ENCODE data around the gene PRKAR1B.

Gene PRKAR1B

DNA sequence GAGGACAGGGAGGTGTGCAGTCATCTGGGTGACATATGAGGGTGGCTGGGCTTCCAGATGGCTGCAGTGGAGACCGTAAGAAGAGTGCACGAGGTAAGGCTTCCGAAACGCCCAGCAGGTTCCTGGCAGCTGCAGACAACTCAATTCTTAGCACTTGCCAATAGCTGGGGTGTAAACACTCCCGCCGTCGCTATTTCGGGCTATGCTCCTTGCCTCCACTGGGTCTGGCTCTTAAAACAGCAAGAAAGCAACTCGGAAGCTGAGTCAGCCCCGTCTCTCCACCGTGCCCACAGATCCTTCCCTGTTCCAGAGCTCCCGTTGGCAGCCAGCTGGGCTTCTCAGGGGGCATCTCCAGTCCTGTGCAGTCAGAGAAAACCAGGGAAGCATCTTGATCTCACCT lies 201.3 kb downstream of the PRKAR1B start:
- no peak for TF ChIP-seq ZBTB7A (IDR thresholded peaks at IDR 0.05; ENCODE audit: low read depth)
- TF ChIP-seq EGR1 (IDR thresholded peaks at IDR 0.05), result no peak
- no peak for TF ChIP-seq EP300 (IDR thresholded peaks at IDR 0.05; ENCODE audit: borderline replicate concordance)
- no peak for TF ChIP-seq CEBPB (IDR thresholded peaks at IDR 0.05)
- no peak for TF ChIP-seq TAF1 (IDR thresholded peaks at IDR 0.05; ENCODE audit: low read depth)
- no peak for TF ChIP-seq RAD21 (IDR thresholded peaks at IDR 0.05; ENCODE audit: low read depth)
- TF ChIP-seq TEAD4 (IDR thresholded peaks at IDR 0.05), result no peak
- no peak for TF ChIP-seq FOXM1 (IDR thresholded peaks at IDR 0.05; ENCODE audit: borderline replicate concordance, low read depth)

DNA sequence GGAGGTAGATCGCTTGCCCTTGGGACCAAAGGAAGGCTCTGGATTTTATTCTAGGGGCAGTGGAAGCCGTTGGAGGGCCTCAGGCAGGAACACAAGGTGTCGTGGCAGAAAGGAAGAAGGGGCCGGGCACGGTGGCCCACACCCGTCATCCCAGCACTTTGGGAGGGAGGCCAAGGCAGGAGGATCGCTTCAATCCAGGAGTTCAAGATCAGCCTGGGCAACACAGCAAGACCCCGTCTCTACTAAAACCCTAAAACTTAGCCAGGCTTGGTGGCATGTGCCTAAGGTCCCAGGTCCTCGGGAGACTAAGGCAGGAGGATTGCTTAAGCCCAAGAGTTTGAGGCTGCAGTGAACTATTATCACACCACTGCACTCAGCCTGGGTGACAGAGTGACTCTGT lies 202.3 kb downstream of the PRKAR1B start:
- no peak for TF ChIP-seq TAF1 (IDR thresholded peaks at IDR 0.05; ENCODE audit: low read depth)
- TF ChIP-seq, protein P1, sequence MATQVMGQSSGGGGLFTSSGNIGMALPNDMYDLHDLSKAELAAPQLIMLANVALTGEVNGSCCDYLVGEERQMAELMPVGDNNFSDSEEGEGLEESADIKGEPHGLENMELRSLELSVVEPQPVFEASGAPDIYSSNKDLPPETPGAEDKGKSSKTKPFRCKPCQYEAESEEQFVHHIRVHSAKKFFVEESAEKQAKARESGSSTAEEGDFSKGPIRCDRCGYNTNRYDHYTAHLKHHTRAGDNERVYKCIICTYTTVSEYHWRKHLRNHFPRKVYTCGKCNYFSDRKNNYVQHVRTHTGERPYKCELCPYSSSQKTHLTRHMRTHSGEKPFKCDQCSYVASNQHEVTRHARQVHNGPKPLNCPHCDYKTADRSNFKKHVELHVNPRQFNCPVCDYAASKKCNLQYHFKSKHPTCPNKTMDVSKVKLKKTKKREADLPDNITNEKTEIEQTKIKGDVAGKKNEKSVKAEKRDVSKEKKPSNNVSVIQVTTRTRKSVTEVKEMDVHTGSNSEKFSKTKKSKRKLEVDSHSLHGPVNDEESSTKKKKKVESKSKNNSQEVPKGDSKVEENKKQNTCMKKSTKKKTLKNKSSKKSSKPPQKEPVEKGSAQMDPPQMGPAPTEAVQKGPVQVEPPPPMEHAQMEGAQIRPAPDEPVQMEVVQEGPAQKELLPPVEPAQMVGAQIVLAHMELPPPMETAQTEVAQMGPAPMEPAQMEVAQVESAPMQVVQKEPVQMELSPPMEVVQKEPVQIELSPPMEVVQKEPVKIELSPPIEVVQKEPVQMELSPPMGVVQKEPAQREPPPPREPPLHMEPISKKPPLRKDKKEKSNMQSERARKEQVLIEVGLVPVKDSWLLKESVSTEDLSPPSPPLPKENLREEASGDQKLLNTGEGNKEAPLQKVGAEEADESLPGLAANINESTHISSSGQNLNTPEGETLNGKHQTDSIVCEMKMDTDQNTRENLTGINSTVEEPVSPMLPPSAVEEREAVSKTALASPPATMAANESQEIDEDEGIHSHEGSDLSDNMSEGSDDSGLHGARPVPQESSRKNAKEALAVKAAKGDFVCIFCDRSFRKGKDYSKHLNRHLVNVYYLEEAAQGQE (IDR thresholded peaks at IDR 0.05; ENCODE audit: low read depth), result no peak

DNA sequence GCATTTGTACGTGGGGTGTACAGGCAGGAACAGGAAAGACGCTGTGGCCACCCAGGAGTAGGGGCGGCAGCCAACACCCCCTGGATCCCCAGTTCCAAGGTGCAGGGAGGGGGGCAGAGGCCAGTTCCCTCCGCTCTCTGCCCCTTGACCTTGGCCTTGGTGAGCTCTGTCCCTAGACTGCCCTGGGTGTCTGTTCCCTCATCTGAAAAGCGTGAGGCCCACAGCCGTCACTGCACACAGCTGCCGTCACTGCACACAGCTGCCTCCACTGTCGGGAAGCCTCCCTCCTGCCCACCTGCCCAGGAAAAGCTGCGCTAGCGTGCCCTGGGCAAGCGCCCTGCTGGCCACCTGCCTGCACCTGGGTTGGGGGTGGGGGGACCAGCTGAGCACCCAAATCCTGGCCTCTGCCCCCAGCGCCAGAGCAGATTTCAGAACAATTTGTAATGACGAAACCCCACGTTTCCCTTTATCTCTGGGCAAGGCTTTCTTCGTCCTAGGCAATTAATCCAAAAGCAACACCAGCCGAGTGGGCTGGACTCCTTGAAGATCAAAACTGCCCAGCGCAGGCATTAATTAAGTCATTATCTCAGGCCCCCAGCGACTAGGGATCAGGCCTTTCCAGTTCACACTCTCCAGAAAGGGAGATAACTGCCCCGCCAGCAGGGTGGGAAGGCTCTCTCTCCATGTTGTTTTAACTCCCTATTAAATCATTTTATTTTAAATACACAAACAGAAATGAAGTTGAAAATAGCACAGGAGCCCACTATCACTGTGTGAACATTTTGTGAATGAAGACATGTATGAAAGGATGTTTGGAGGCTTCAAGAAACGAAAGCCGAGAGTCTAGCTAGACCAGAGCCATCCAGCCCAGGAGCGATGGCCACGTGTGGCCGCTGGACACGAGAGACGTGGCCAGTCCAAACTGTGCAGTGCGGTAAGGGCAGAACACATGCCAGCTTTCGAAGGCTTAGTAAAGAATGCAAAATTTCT lies 203.4 kb downstream of the PRKAR1B start:
- TF ChIP-seq TAF1 (IDR thresholded peaks at IDR 0.05; ENCODE audit: low read depth) (no peak), EP300 (IDR thresholded peaks at IDR 0.05; ENCODE audit: borderline replicate concordance) (no peak), RAD21 (IDR thresholded peaks at IDR 0.05; ENCODE audit: low read depth) (no peak), NFIC (IDR thresholded peaks at IDR 0.05) (no peak), ZBTB7A (IDR thresholded peaks at IDR 0.05; ENCODE audit: low read depth) (no peak), TEAD4 (IDR thresholded peaks at IDR 0.05) (no peak), FOXM1 (IDR thresholded peaks at IDR 0.05; ENCODE audit: borderline replicate concordance, low read depth) (no peak), CREB1 (IDR thresholded peaks at IDR 0.05; ENCODE audit: low read depth) (no peak), TCF12 (IDR thresholded peaks at IDR 0.05; ENCODE audit: low read depth) (no peak), YY1 (IDR thresholded peaks at IDR 0.05; ENCODE audit: low read depth) (no peak), EGR1 (IDR thresholded peaks at IDR 0.05) (no peak), CEBPB (IDR thresholded peaks at IDR 0.05) (no peak)
- TF ChIP-seq, protein P1 (IDR thresholded peaks at IDR 0.05; ENCODE audit: low read depth), result no peak
- TF ChIP-seq, protein P2, sequence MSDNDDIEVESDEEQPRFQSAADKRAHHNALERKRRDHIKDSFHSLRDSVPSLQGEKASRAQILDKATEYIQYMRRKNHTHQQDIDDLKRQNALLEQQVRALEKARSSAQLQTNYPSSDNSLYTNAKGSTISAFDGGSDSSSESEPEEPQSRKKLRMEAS (IDR thresholded peaks at IDR 0.05), result no peak
- TF ChIP-seq, protein P3, sequence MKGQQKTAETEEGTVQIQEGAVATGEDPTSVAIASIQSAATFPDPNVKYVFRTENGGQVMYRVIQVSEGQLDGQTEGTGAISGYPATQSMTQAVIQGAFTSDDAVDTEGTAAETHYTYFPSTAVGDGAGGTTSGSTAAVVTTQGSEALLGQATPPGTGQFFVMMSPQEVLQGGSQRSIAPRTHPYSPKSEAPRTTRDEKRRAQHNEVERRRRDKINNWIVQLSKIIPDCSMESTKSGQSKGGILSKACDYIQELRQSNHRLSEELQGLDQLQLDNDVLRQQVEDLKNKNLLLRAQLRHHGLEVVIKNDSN (IDR thresholded peaks at IDR 0.05), result no peak

DNA sequence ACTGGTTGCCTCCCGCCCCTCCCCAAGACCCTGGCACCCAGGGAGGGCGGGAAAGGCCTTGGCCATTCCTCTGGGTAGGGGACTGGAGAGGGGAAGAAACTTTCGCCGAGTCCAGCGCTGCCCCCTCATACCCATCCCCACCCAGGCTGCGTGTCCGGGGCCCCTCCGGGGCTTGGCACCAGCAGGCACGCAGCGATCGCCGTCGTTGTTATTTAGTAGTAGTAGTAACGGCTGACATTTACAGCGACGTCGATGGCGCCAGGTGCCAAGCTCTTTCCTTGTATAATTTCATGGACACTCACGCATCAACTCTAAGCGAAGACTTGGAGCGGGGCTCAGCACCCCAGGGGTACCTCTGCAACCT lies 204.1 kb downstream of the PRKAR1B start:
- no peak for TF ChIP-seq FOXM1 (IDR thresholded peaks at IDR 0.05; ENCODE audit: borderline replicate concordance, low read depth)
- no peak for TF ChIP-seq TCF12 (IDR thresholded peaks at IDR 0.05; ENCODE audit: low read depth)
- TF ChIP-seq TAF1 (IDR thresholded peaks at IDR 0.05; ENCODE audit: low read depth), result no peak
- TF ChIP-seq EGR1 (IDR thresholded peaks at IDR 0.05), result no peak
- TF ChIP-seq, protein P3 (IDR thresholded peaks at IDR 0.05), result no peak

DNA sequence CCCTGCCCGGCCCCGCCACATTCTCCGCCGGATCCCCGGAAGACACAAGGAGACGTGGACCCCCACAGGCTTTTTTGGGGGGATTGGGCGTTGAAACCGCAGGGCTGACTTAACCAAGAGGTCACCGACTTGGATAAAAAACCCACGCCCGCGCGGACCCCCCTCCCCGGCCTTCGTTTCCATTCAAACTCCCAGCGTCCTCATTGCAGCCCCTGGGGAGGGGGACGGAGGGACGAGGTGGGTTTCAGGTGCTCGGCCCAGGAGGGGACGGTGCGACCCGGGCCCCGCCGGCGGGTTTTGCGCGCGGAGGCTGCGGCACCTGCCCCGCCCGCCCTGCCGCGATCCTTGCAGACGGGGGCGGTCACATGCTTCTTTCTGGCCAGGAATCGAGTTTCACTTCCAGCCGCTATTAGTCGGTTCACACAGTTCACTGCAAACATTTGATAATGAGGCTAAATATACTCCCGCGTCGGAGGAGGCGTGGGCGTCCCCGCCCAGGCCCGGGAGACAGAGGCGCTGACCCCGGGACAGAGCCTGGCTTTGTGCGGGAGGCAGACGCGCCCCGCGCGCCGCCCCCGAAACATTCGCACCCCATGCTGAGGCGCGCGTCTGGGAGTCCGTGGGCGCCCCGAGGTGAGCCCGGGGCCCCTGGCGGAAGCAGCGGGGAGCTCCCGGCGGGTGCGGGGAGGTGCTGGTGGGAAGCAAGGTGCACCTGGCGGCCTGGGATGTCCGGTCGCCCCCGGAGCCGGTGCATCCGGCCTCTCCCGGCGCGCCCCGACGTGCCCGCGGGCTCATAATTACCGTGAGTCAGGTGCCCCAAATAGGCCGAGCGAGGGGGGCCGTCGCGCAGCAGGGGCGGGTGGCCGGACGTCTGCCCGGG lies 204.8 kb downstream of the PRKAR1B start:
- TF ChIP-seq CEBPB (IDR thresholded peaks at IDR 0.05) (no peak), NFIC (IDR thresholded peaks at IDR 0.05) (peak; percentile 33), YY1 (IDR thresholded peaks at IDR 0.05; ENCODE audit: low read depth) (no peak), TEAD4 (IDR thresholded peaks at IDR 0.05) (peak; percentile 66), ZBTB7A (IDR thresholded peaks at IDR 0.05; ENCODE audit: low read depth) (peak; percentile 77), EP300 (IDR thresholded peaks at IDR 0.05; ENCODE audit: borderline replicate concordance) (peak; percentile 79), RAD21 (IDR thresholded peaks at IDR 0.05; ENCODE audit: low read depth) (peak; percentile 16; the same call in 1 of the 2 replicates), CREB1 (IDR thresholded peaks at IDR 0.05; ENCODE audit: low read depth) (no peak), FOXM1 (IDR thresholded peaks at IDR 0.05; ENCODE audit: borderline replicate concordance, low read depth) (no peak), TAF1 (IDR thresholded peaks at IDR 0.05; ENCODE audit: low read depth) (no peak), TCF12 (IDR thresholded peaks at IDR 0.05; ENCODE audit: low read depth) (peak; percentile 83), EGR1 (IDR thresholded peaks at IDR 0.05) (peak; percentile 98)
- TF ChIP-seq, protein P2 (IDR thresholded peaks at IDR 0.05), result peak; percentile 49; the same call in 1 of the 2 replicates
- TF ChIP-seq, protein P1 (IDR thresholded peaks at IDR 0.05; ENCODE audit: low read depth), result no peak
- TF ChIP-seq, protein P3 (IDR thresholded peaks at IDR 0.05), result peak; percentile 85
